ES-I3 (cell line): ENCODE data around the gene APBB1.
A peak's percentile ranks its signal among the peaks of the same experiment; 100 is the strongest.

Source experiments
- H3K36me3 ChIP-seq: 2 replicates; pipeline ENCODE4 v1.6.1; 2013; ENCODE audit warnings: mild to moderate bottlenecking, low read length, control low read depth, moderate library complexity; ENCODE audit not compliant: insufficient read depth
- H3K4me1 ChIP-seq: 2 replicates; pipeline ENCODE4 v1.6.1; 2013; ENCODE audit warnings: mild to moderate bottlenecking, control low read depth, low read length; ENCODE audit not compliant: insufficient read depth
- H3K9ac ChIP-seq: 2 replicates; pipeline ENCODE4 v1.6.1; 2013; ENCODE audit warnings: low read depth, mild to moderate bottlenecking, low read length, moderate library complexity
- H3K9me3 ChIP-seq: 2 replicates; pipeline ENCODE4 v1.6.1; 2013; ENCODE audit warnings: mild to moderate bottlenecking, low read length, moderate library complexity; ENCODE audit not compliant: control insufficient read depth, insufficient read depth

APBB1 gene

DNA sequence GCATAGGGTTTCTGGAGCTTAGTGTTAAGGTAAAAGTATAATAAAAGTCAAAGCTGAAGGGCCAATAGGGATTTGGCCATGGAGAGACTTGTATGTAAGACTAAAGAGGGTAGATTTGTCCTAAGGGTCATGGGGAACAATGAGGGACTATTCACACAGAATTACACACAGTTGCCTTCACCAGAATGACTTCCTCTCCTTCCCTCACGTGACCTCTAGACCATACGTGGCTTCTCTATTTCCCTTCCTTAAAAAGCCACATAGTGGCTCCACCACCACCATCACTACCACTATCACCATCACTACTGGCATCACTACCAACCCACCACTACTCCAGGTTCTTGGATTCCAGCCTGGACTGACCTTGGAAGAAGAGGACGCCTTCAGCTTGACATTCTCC is 19.1 kb upstream of the APBB1 start:
- Histone ChIP-seq H3K36me3 (no peaks in the 10 kb centered on the region), H3K9me3 (no peaks in the 10 kb centered on the region), H3K4me1 (no peaks in the 10 kb centered on the region), H3K9ac (no peak overlapping the region)

GRCh38 chr11:6437423-6437822 is 18.5 kb upstream of the APBB1 start:
- Histone ChIP-seq H3K36me3 (no peaks in the 10 kb centered on the region), H3K9me3 (no peaks in the 10 kb centered on the region), H3K4me1 (no peaks in the 10 kb centered on the region), H3K9ac (no peak overlapping the region)

DNA sequence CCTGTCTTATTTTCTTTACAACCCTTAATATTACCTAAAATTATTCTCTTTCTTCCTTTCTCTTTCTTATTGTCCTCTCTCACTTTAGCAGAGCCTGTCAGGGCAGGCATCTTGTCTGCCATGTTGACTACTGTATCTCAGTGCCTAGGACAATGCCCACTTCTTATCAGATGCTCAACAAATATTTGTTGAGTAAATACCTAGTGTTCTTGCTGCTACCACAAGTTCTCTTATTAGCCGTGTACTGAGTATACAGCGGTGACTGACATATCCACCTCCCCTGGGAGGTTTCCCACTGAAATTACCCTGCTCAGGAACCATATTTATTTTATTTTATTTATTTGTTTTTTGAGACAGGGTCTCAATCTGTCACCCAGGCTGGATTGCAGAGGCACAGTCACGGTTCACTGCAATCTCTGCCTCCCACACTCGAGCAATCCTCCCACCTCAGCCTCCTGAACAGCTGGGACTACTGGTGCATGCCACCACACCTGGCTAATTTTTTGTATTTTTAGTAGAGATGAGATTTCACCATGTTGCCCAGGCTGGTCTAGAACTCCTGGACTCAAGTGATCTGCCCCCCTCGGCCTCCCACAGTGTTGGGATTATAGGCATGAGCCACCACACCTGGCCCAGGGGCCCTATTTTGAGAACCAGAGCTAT is 15.2 kb upstream of the APBB1 start:
- Histone ChIP-seq H3K9ac (no peak overlapping the region), H3K4me1 (no peaks in the 10 kb centered on the region), H3K9me3 (no peaks in the 10 kb centered on the region), H3K36me3 (no peaks in the 10 kb centered on the region)

GRCh38 chr11:6431861-6432260 is 13.0 kb upstream of the APBB1 start:
- Histone ChIP-seq H3K36me3 (no peaks in the 10 kb centered on the region), H3K9ac (no peak overlapping the region), H3K9me3 (no peaks in the 10 kb centered on the region), H3K4me1 (peaks cover 9% of the 10 kb centered on the region)

- no peaks in the 10 kb centered on the region for H3K36me3 ChIP-seq
- H3K4me1 ChIP-seq = peaks cover 9% of the 10 kb centered on the region
- no peaks in the 10 kb centered on the region for H3K9me3 ChIP-seq
- no peak overlapping the region for H3K9ac ChIP-seq
These were observed 8.6 kb upstream of the APBB1 start for GRCh38 chr11:6427516-6427915.

DNA sequence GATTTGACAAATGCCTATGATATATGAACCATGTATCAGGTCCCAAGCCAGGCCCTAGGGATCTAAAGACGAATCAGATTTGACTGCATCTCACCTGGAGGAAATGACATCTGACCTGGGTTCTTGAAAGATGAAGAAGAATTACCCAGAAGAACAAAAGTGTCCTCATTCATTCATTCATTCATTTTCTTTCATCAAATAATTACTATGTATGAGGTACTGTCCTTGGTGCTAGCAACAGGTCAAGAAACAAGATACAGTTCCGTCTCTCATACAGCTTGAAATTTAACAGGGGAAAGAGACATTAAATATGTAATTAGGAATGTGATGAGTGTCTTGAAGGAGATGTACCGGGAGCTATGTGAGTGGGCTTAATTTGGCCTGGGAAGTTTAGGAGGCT is 1.8 kb upstream of the APBB1 start:
- Histone ChIP-seq H3K36me3 (no peaks in the 10 kb centered on the region), H3K9ac (no peak overlapping the region), H3K4me1 (0 out of 2 replicates have a peak, but pooled peaks cover 7% of the 10 kb centered on the region), H3K9me3 (no peaks in the 10 kb centered on the region)

- Histone ChIP-seq H3K9ac (peak overlapping the region; percentile 93; the same call in 1 of the 2 replicates), H3K36me3 (no peaks in the 10 kb centered on the region), H3K4me1 (0 out of 2 replicates have a peak, but pooled peaks cover 7% of the 10 kb centered on the region), H3K9me3 (no peaks in the 10 kb centered on the region)
These were observed 311 bp downstream of the APBB1 start for GRCh38 chr11:6418557-6419008.

GRCh38 chr11:6417907-6418556 is 862 bp downstream of the APBB1 start:
- H3K4me1 ChIP-seq = 0 out of 2 replicates have a peak, but pooled peaks cover 7% of the 10 kb centered on the region
- H3K9ac ChIP-seq = peak overlapping the region; percentile 93; the same call in 1 of the 2 replicates
- H3K36me3 ChIP-seq = no peaks in the 10 kb centered on the region
- H3K9me3 ChIP-seq = no peaks in the 10 kb centered on the region

GRCh38 chr11:6415797-6416196 is 3.1 kb downstream of the APBB1 start:
- H3K36me3 ChIP-seq = no peaks in the 10 kb centered on the region
- H3K4me1 ChIP-seq = 0 out of 2 replicates have a peak, but pooled peaks cover 7% of the 10 kb centered on the region
- no peaks in the 10 kb centered on the region for H3K9me3 ChIP-seq
- no peak overlapping the region for H3K9ac ChIP-seq

GRCh38 chr11:6414874-6415328 is 4.0 kb downstream of the APBB1 start:
- H3K36me3 ChIP-seq = no peaks in the 10 kb centered on the region

DNA sequence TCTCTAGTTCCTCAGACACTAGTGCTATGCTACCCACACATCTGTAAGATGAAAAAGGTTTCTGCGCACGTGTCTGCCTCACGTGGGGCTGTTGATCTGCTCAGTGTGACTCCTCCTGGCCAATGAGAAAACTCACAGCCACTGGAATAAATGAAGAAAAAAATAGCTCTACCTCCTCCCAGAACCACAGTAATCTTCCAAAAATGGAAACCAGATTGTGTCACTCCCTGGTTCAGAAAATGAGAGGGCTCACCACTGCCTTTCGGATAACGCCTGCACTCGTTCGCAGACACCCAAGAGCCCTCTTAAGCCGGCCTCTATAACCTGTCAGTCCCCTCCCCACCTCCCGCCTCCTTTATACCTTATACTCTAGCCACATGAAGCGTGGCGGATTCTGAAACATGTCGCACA is 5.1 kb downstream of the APBB1 start:
- H3K9ac ChIP-seq = no peak overlapping the region
- no peaks in the 10 kb centered on the region for H3K36me3 ChIP-seq
- H3K4me1 ChIP-seq = 0 out of 2 replicates have a peak, but pooled peaks cover 4% of the 10 kb centered on the region
- no peaks in the 10 kb centered on the region for H3K9me3 ChIP-seq

More at GRCh38 chr11:6414874-6415328, 4.0 kb downstream of the APBB1 start:
- Histone ChIP-seq H3K4me1 (0 out of 2 replicates have a peak, but pooled peaks cover 7% of the 10 kb centered on the region), H3K9ac (no peak overlapping the region), H3K9me3 (no peaks in the 10 kb centered on the region)

DNA sequence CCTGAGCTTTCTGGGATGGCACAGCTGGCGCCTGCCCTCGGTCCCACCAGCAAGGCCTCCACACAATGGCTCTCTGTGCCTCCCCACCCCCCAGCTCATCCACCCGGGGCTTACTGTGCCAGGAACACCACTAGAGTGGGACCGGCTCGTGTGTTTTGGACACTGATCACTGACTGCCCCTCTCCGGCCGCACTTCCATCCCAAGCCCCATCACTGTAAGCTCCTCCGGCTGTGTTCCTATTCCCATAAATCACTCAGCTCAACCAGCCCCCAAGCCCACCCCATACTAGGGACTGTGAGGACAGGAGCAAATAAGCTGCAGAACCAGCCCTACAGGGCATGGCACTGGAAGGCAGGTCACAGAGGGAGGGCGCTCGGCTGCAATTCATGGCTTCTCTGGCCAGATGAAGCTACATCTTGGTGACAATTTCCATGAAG is 7.3 kb downstream of the APBB1 start:
- H3K36me3 ChIP-seq = no peaks in the 10 kb centered on the region
- no peaks in the 10 kb centered on the region for H3K9me3 ChIP-seq
- H3K4me1 ChIP-seq = no peaks in the 10 kb centered on the region
- H3K9ac ChIP-seq = no peak overlapping the region

GRCh38 chr11:6410695-6411430 is 8.0 kb downstream of the APBB1 start:
- H3K36me3 ChIP-seq = no peaks in the 10 kb centered on the region
- no peak overlapping the region for H3K9ac ChIP-seq
- no peaks in the 10 kb centered on the region for H3K9me3 ChIP-seq
- H3K4me1 ChIP-seq = no peaks in the 10 kb centered on the region

- H3K36me3 ChIP-seq = no peaks in the 10 kb centered on the region
- H3K9me3 ChIP-seq = no peaks in the 10 kb centered on the region
- peaks cover 6% of the 10 kb centered on the region; the same call in 1 of the 2 replicates for H3K4me1 ChIP-seq
- H3K9ac ChIP-seq = no peak overlapping the region
These were observed 12.5 kb downstream of the APBB1 start for GRCh38 chr11:6406370-6406769.
